PC-3 (cell line): ENCODE data around the gene TLE6. TPM values are rescaled to one million over a fixed set of nuclear protein-coding genes. Genes with fewer than 3 reads are reported as not detected.

ENCODE experiments used
- ATAC-seq: fragments of 200-7000 bp; cut with Tn5 transposase; 2 replicates; pipeline ENCODE4 v1.9.1; 2020; ENCODE audit warnings: mild to moderate bottlenecking, moderate library complexity
- BruUV-seq: library from RNA; stranded (reverse); fragments of 400-500 nt; replicated peaks from 2 replicates; lab custom pipeline; 2021; lab: Mats Ljungman, UMichigan
- CTCF ChIA-PET: fragments of 300-600 bp; sonication (Branson Sonifier 250); formaldehyde crosslinking; loops from one replicate; lab custom pipeline; 2022; ENCODE audit warnings: antibody characterized with exemption; lab: Charles Lee
- POLR2A ChIA-PET: fragments of 300-600 bp; sonication (Branson Sonifier 250); formaldehyde crosslinking; loops from one replicate; lab custom pipeline; 2022; ENCODE audit warnings: antibody characterized with exemption; ENCODE audit not compliant: unreplicated experiment; lab: Charles Lee
- DNase-seq: peaks from one replicate; pipeline ENCODE4 v3.0.0-alpha.2; 2015
- H2AFZ ChIP-seq: fragments of 300-600 bp; sonication (generic); 2 replicates; pipeline ENCODE4 v1.6.0; 2016; ENCODE audit warnings: antibody characterized with exemption, low read length
- H3F3A ChIP-seq: fragments of 300-600 bp; sonication (generic); one replicate; pipeline ENCODE4 v1.6.0; 2017; ENCODE audit warnings: antibody characterized with exemption, low read length, control low read depth, mild to moderate bottlenecking; ENCODE audit not compliant: unreplicated experiment
- H3K27ac ChIP-seq: fragments of 300-600 bp; sonication (generic); 2 replicates; pipeline ENCODE4 v1.5.1; 2016; ENCODE audit warnings: mild to moderate bottlenecking, low read length
- H3K27me3 ChIP-seq: fragments of 300-600 bp; sonication (generic); 2 replicates; pipeline ENCODE4 v1.6.1; 2016; ENCODE audit warnings: low read length, mixed read lengths
- H3K36me3 ChIP-seq: fragments of 300-600 bp; sonication (generic); 2 replicates; pipeline ENCODE4 v1.6.1; 2016; ENCODE audit warnings: low read depth, mixed run types, low read length, mixed read lengths
- H3K4me1 ChIP-seq: fragments of 300-600 bp; sonication (generic); 2 replicates; pipeline ENCODE4 v1.5.1; 2016; ENCODE audit warnings: low read length; ENCODE audit not compliant: insufficient read depth
- H3K4me2 ChIP-seq: fragments of 300-600 bp; sonication (generic); 2 replicates; pipeline ENCODE4 v1.6.0; 2016; ENCODE audit warnings: low read length
- H3K4me3 ChIP-seq: fragments of 300-600 bp; sonication (generic); 2 replicates; pipeline ENCODE4 v1.5.1; 2016; ENCODE audit warnings: mild to moderate bottlenecking, low read length, mixed read lengths
- H3K79me2 ChIP-seq: fragments of 300-600 bp; sonication (generic); 2 replicates; pipeline ENCODE4 v1.6.1; 2017; ENCODE audit warnings: low read length, mixed read lengths
- H3K9ac ChIP-seq: fragments of 300-600 bp; sonication (generic); 2 replicates; pipeline ENCODE4 v1.6.0; 2016; ENCODE audit warnings: mild to moderate bottlenecking, low read length
- H3K9me2 ChIP-seq: fragments of 300-600 bp; sonication (generic); replicated peaks from 2 replicates; pipeline ENCODE4 v1.6.1; 2016; ENCODE audit warnings: mixed run types, low read length, mixed read lengths
- H3K9me3 ChIP-seq: fragments of 300-600 bp; sonication (generic); 2 replicates; pipeline ENCODE4 v1.6.1; 2016; ENCODE audit warnings: low read length, mixed read lengths
- H4K20me1 ChIP-seq: fragments of 300-600 bp; sonication (generic); 2 replicates; pipeline ENCODE4 v1.6.1; 2016; ENCODE audit warnings: low read length, mixed read lengths
- CTCF ChIP-seq: fragments of 300-600 bp; sonication (generic); conservative IDR thresholded peaks from 2 replicates; pipeline ENCODE4 v1.5.1; 2017; ENCODE audit warnings: antibody characterized with exemption, low read depth, mild to moderate bottlenecking, low read length
- EZH2 ChIP-seq: fragments of 300-600 bp; sonication (generic); IDR thresholded peaks from one replicate; pipeline ENCODE4 v1.6.1; 2017; ENCODE audit warnings: antibody characterized with exemption, mild to moderate bottlenecking, low read length; ENCODE audit not compliant: unreplicated experiment
- EZH2phosphoT487 ChIP-seq: fragments of 300-600 bp; sonication (generic); IDR thresholded peaks from 2 replicates; pipeline ENCODE4 v1.6.1; 2018; ENCODE audit warnings: mild to moderate bottlenecking, antibody characterized with exemption, low read length, borderline replicate concordance
- intact Hi-C: fragments of 100-400 bp; cut with micrococcal nuclease; formaldehyde crosslinking; loops from 2 replicates; pipeline ENCODE4 v1.9.0; 2023
- total RNA-seq: library from RNA; depleted of rRNA; stranded (reverse); fragments of >200 nt; gene quantifications from 2 replicates; pipeline ENCODE4 v1.2.3, GENCODE V29; 2014

The TLE6 gene
- total RNA-seq, 1 experiment from 2014 or later, result 1.9 TPM

- Histone ChIP-seq H3K4me2 (no peak overlapping the region; the same call in 1 of the 2 replicates), H3K36me3 (peaks cover 4% of the 10 kb centered on the region), H3K79me2 (peaks cover 18% of the 10 kb centered on the region), H3K9me3 (no peaks in the 10 kb centered on the region), H3F3A (no peaks in the 10 kb centered on the region), H4K20me1 (no peaks in the 10 kb centered on the region), H3K4me1 (0 out of 2 replicates have a peak, but pooled peaks cover 4% of the 10 kb centered on the region), H3K9ac (no peak overlapping the region), H3K9me2 (no peaks in the 10 kb centered on the region), H2AFZ (no peak overlapping the region), H3K27ac (no peak overlapping the region), H3K4me3 (no peak overlapping the region), H3K27me3 (no peaks in the 10 kb centered on the region)
- TF ChIP-seq EZH2, result no peak
- TF ChIP-seq EZH2phosphoT487, result no peak
- TF ChIP-seq CTCF, result no peak
- ATAC-seq (no peak), DNase-seq (no peak)
- BruUV-seq, result no TSS peak
- ChIA-PET CTCF (interaction anchor here (1.8 kb wide), 1 partner anchor 55 kb away, joined by 3 read pairs; no protein-coding TSS in a partner anchor), POLR2A (no interaction called here)
- intact Hi-C loops, result no loop called here
These were observed 34.3 kb upstream of the TLE6 start for GRCh38 chr19:2942928-2943640.

- Histone ChIP-seq H3K9me3 (no peaks in the 10 kb centered on the region), H3F3A (no peaks in the 10 kb centered on the region), H3K9me2 (no peaks in the 10 kb centered on the region), H3K79me2 (peaks cover 25% of the 10 kb centered on the region), H3K4me1 (peaks cover 5% of the 10 kb centered on the region; the same call in 1 of the 2 replicates), H2AFZ (peak overlapping the region; percentile 77), H3K9ac (peak overlapping the region; percentile 81), H3K27ac (no peak overlapping the region), H4K20me1 (no peaks in the 10 kb centered on the region), H3K4me2 (peak overlapping the region; percentile 84), H3K27me3 (no peaks in the 10 kb centered on the region), H3K4me3 (peak overlapping the region; percentile 74), H3K36me3 (no peaks in the 10 kb centered on the region; the same call in 1 of the 2 replicates)
- no TSS peak for BruUV-seq
- intact Hi-C loops, result no loop called here
- POLR2A ChIA-PET, result no interaction called here
- CTCF ChIA-PET, result no interaction called here
- ATAC-seq, result no peak
- no peak for TF ChIP-seq CTCF
- TF ChIP-seq EZH2, result no peak
- no peak for TF ChIP-seq EZH2phosphoT487
- no peak for DNase-seq
These were observed 33.0 kb upstream of the TLE6 start for GRCh38 chr19:2944403-2944774.
